Effector CD4-positive, alpha-beta T cell (primary cell): Measurements from ENCODE around the gene ACAD11.
A peak's percentile ranks its signal among the peaks of the same experiment; 100 is the strongest.

Source experiments
- DNase-seq: peaks from one replicate; pipeline ENCODE4 v3.0.0-alpha.2; 2020
- total RNA-seq: gene quantifications from one replicate; lab custom pipeline; 2026; lab: John Stamatoyannopoulos, UW

Gene ACAD11, protein sequence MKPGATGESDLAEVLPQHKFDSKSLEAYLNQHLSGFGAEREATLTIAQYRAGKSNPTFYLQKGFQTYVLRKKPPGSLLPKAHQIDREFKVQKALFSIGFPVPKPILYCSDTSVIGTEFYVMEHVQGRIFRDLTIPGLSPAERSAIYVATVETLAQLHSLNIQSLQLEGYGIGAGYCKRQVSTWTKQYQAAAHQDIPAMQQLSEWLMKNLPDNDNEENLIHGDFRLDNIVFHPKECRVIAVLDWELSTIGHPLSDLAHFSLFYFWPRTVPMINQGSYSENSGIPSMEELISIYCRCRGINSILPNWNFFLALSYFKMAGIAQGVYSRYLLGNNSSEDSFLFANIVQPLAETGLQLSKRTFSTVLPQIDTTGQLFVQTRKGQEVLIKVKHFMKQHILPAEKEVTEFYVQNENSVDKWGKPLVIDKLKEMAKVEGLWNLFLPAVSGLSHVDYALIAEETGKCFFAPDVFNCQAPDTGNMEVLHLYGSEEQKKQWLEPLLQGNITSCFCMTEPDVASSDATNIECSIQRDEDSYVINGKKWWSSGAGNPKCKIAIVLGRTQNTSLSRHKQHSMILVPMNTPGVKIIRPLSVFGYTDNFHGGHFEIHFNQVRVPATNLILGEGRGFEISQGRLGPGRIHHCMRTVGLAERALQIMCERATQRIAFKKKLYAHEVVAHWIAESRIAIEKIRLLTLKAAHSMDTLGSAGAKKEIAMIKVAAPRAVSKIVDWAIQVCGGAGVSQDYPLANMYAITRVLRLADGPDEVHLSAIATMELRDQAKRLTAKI
- 5.4 reads per million, percentile 21 among the genes with 10 or more reads in this experiment for total RNA-seq

DNA sequence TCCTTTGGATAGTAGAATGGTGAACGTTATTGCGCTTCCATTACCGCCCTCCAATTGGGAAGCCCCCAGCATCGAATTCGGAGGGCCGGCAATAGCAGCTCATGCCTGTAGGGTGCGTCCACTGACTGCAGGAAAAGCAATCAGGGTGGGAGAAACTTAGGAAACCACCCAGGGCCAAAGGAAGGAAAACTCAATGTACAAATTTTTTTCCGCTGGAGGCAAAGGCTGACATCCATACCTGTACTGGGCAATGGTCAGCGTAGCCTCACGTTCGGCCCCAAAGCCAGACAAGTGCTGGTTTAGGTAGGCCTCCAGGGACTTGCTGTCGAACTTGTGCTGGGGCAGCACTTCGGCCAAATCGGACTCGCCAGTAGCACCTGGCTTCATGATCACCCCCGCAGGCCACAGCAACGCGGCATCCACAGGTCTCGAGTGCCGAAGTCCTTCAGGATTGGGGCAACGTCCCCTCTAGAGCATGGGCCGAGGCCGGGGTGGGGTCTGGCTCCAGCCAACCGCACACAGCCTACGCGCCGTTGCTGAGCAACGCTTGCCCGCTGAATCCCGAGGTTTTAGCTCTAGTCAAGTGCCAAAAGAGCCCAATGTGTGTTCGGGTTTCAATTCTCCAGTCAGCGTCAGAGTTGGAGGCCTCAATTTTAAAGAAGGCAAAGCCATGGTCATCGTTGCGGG lies at the start of gene ACAD11:
Gene ACAD11, minus strand, starts transcription at position 445 of the 687 bp plus-strand sequence. Its CDS starts 58 bp downstream, at position 387.
- DNase-seq = peak; percentile 3

DNA sequence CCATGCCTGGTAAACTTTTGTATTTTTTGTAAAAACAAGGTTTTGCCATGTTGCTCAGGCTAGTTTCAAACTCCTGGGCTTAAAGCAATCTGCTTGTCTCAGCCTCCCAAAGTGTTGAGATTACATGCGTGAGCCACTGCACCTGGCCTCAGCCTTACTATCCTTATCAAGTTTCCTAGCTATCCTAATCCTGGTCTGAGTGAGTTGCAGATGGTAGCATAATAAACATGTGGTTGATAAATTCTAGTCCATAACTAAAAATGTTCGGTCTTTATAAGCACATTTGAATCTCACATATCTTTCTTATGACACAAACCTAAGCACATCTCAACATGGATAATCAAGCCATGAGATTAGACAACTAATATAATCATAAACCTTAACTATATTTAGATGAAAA lies 44.1 kb upstream of the ACAD11 start:
- DNase-seq = no peak

DNA sequence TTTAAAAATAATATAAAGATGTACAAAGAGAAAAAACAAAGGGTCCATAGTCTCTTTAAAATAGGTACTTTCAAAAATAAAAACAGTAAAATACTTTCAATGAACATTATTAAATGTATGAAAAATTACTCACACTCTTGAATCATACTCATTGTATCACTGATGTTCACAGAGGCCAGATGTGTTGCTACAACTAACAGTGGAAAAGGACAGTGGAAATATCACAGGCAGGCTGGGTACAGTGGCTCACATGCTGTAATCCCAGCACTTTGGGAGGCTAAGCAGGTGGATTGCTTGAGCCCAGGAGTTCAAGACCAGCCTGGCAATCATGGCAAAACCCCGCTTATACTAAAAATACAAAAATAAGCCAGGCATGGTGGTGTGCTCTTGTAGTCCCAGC lies 35.8 kb upstream of the ACAD11 start:
- no peak for DNase-seq

DNA sequence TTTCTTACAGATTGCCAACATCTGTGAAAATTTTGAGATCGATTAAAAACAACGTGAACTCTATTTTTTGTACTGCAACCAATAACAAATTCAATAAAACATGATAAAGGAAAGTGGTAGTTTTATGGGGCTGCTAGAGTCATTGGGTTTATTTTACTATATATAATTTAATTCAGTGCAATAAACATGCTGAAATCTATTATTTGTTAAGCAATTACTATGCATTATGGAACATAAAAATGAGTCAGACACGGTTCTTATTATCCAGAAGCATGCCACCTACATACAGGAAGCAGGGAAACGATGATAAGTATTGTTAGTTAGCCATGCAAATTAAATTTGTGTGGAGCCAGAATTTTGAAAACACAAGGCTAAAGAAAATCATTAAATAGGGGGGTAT lies 35.4 kb upstream of the ACAD11 start:
- no peak for DNase-seq

DNA sequence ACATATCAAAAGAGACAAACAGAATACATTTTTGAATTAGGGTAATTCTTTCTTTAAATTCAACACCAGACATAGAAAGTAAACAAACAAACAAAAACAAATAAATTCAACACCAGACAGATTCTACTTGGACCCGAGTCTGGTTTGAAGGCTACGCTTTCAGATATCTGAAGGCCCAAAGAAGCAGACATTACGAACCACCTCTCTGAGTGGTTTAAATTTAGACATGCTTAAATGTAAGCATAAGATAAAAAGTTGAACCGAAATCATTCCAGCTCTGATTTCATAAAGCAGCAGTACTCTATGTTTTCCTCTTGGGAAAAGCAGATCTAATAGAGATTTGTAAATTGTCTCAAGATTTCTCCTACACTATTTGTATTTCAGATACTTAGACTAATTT lies 30.4 kb upstream of the ACAD11 start:
- no peak for DNase-seq

DNA sequence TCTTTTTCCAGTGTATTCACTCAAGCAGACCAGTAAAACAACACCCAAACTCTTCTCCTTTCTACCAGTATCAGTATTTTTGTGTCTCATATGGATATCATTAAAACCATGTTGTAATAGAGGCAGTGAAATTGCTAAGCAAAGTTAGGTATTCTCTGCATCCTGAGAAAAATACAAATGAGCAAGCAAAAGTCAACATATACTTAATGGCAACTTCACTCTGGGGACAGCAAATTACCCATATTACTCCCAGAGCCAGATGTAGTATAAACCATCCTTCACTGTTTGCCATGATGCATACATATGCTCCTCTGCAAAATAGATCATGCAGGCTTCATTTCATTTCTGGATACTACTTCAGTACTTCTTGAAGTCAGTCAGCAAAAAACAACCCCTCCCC lies 22.6 kb upstream of the ACAD11 start:
- DNase-seq = no peak

DNA sequence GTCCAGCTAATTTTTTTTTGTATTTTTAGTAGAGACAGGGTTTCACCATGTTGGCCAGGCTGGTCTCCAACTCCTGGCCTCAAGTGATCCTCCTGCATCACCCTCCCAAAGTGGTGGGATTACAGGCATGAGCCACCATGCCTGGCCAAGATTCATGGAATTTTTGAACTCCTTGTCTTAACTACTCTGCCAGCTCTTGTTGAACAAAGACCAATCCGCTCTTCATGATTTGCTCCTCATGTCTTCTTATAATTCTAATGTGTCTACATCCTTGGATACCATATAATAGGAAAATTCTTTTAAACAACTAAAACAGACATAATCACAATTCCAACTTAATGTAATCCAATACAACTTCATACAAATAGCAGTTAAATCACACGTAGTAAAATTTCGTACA lies 21.8 kb upstream of the ACAD11 start:
- DNase-seq = no peak

DNA sequence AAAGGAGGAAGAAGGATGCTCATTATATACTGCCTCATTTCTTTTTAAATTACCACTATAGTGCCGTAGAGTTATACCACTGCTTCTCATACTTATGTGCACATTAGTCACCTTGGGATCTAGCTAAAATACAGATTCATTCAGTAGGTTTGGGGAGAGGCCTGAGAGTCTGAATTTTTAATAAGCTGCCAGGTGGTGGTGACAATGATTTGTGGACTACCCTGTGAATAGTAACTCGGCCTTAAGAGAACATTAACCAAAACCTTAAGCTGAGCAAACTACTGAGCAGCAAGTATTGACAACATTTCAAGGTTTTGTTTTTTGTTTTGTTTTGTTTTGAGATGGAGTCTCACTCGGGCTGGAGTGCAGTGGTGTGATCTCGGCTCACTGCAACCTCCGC lies 20.3 kb upstream of the ACAD11 start:
- no peak for DNase-seq

DNA sequence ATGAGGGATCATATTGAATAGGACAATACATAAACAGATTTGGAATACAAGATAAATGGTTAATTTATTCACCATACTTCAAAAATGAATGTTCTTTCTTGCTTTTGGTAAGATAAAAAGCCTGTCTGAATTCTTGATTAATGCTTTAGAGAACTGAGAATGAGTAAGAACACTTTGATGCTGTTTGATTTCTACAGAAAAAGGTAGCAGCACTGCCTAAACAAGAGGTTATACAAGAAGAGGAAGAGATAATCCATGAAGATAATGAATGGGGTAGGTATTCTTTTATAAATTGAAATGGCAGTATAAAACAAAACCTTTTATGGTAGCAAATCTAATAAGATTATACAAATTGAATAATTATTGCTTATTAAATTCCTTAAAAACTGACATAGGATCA lies 15.8 kb upstream of the ACAD11 start:
- DNase-seq = no peak

DNA sequence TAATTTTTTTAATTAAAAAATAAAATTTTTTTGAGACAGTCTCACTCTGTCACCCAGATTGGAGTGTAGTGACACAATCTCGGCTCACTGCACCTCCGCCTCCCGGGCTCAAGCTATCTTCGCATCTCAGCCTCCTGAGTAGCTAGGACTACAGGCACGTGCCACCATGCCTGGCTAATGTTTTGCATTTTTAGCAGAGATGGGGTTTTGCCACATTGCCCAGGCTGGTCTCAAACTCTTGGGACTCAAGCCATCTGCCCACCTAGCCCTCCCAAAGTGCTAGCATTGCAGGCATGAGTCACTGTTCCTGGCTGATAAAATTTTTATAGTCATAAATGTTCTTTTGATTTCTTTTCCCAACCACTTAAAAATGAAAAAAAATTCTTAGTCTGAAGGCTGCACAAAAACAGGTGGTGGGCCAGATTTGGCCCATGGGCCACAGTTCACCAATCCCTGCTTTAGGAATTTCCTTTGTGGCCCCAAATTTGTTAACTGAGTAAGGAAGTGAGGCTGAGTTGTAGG lies 9.7 kb upstream of the ACAD11 start:
- no peak for DNase-seq

DNA sequence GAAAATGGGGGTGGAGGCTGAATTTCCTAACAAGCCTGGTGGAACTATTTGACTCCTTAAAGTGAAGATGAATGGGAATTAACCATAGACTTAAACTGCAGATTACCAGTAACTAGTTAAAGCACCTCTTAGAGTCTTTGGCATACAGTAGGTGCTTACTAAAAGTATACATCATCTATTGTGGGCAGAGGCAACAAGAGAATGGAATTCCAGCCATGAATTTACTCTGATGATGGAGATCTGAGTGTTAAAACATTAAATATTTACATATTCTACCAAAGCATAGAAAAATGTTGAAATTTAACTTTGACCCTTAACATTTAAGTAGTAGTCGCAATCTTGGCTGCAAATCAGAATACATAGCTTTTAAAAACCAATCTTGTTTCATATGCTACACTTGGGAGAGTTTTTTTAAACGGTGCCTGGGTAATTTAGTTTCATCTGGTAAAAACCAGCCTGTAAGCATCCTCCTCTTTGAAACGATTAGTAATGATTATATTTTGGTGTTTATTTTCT lies 5.7 kb upstream of the ACAD11 start:
- no peak for DNase-seq

DNA sequence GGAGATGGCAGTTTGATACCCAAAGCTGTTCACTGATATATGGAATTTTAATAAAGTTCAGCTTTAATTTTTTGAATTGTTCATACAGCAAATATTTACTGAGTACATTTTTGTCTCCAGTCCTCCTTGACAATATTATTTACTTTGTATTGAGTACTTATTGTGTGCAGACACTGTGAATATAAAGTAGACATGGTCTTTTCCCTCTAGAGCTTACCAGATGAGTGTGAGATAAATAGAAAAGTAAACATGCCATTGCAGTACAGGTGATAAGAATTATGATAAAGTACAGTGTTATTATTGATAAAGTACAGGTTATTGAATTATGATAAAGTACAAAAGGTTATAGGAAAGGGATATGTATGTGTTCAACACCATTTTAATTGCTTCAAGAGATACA lies 2.6 kb upstream of the ACAD11 start:
- DNase-seq = no peak

DNA sequence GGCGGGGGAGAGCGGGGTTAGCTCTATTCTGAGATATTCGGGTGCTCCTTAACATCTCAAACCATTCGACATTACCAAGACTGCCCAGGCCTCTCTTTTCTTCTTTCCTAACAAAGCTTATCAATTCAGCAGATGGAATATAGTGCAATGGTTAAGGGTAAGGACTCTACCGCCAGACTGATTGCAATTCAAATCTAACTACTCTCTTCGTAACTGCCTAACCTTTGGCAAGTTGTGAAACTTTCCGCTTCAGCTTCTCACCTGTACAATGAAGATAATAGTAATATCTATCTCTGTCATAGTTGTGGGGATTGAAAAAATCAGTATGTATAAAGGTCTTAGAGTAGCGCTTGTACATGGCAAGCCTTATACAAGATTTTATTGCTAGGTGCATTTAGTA lies 1.5 kb upstream of the ACAD11 start:
- no peak for DNase-seq

DNA sequence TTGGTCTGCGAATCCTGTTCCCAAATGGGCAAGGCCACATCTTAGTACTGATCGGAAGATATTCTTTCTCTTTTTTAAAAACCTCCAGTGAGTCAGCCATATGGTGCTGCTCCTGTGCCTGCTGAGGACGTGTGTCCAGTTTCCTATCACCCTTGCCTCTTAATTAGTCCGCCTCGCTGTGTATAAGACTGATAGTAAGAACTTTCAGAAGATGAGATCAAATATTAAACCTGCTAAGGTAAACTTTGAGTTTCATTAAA lies 1.1 kb upstream of the ACAD11 start:
- no peak for DNase-seq

DNA sequence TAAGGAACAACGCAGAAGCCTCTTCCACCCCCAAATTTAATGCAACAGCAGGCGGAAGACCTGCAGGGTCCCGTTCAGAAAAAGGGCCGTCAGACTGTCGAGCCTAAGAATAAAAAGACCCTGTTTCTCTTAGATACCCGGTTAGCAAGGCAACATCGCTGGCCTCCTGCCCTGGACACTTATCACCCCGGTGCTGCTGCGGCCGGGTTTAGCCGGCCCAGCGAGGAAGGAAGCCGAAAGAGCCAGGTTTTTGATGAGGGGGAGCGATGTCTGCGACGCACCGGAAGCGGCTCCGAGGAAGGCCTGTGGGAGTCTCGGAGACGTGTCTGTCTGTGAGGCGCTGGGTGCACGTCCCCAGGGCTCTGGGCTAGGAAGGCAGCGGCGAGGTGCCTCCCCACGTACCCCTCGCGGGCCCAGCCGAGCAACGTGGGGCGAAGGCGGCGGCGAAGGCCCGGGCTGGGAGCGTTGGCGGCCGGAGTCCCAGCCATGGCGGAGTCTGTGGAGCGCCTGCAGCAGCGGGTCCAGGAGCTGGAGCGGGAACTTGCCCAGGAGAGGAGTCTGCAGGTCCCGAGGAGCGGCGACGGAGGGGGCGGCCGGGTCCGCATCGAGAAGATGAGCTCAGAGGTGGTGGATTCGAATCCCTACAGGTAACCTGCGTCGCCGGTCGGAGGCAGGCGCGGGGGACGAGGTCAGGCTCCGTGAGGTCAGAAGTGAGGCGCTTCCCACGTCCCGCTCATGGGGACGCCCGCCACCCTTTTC lies 622 bp upstream of the ACAD11 start, which contains the start of gene UBA5:
Gene UBA5, plus strand, starts transcription at position 278 of the 759 bp plus-strand sequence. Its CDS starts 209 bp downstream, at position 487.
- DNase-seq = peak; percentile 61

DNA sequence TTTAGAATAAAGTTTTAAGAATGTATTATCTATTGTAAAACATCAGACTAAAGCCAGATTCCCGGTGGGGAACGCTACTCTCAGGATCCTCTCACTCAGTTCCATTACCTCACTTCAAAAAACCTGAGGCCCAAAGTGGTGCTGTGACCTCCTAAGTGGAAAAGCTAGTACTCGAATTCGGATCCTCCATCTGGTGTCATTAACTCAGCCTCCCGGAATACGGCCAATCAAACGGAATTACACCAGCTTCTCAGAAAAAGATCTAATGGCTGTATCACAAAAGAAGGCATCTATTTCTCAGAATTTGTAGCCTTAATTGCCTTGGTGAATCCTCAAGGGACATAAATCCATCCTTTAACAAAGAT lies 627 bp downstream of the ACAD11 start:
- DNase-seq = no peak

DNA sequence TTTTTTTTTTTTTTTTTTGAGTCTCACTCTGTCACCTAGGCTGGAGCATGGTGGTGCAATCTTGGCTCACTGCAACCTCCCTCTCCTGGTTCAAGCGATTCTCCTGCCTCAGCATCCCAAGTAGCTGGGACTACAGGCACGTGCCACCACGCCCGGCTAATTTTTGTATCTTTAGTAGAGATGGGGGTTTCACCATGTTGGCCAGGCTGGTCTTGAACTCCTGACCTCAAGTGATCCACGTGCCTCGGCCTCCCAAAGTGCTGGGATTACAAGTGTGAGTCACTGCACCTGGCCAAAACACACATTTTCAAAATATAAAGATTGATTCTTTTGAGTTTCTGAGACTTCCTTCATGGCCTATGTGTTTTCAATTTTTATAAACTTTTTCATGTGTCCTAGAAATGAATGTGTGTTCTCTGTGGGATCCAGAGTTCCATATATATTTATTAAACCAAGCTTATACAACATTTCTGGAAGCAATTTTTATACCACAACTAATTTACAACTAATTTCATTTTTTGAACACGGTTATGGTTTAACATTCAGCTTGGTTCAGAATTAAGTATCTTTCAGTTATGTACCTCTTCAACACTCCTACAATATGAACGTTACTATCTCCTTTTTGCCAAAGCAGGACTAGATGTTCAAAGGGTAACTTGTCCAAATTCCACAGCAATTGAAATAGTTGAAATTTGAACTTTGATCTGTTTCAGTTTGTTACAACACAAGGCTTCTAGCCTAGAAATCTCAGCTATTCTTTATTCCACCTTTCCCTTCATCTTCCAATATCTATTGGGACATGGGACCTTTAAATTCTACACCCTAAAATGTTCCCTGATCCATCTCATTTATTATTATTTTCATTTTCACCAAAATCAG lies 1.5 kb downstream of the ACAD11 start:
- no peak for DNase-seq

DNA sequence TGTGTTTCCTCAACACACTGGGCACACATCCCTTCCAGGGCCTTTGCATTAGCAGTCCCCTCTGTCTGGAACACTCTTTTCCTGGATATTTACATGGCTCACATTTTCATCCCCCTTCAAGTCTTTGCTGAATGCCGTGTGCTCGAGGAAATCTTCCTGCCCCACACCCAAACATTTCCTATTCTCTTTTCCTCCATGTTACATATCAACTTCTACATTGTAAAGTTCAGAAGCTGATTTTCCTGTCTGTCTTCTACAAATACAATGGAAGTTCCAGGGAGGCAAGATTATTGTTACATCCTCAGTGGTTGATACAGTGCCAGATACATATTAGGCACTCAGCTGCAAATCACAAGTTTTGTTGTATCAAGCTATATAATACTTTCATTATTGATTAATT lies 4.1 kb downstream of the ACAD11 start:
- DNase-seq = no peak

DNA sequence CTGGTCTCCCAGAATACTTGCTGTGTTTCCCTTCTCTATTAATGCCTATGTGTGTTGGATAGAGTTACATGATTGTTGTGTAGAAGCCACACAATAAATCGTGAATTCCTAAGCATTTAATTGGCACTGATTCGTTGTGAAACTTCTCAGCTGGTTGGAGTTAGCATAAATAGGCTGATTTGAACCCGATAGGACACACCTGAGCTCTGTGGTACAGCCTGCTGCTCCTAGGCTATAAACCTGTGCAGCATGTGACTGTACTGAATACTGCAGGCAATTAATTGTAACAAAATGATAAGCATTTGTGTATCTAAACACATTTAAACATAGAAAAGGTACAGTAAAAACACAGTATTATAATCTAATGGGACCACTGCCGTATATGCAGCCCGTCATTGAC lies 4.9 kb downstream of the ACAD11 start:
- DNase-seq = no peak

DNA sequence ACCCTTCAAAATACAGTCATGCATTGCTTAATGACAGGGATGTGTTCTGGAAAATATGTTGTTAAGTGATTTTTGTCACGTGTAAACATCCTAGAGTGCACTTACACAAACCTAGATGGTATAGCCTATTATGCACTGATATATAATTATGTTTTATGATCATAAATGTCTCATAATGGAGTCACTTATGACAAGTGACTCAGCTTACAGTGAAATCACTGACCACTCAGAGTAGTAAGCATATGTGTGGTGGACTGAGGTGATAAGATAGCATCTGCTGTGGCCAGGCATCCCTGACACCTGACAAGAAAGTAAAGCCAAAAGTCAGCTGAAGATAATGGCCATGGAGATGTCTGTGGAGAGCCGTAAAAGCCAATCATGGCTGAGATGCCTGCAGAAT lies 5.4 kb downstream of the ACAD11 start:
- DNase-seq = no peak

DNA sequence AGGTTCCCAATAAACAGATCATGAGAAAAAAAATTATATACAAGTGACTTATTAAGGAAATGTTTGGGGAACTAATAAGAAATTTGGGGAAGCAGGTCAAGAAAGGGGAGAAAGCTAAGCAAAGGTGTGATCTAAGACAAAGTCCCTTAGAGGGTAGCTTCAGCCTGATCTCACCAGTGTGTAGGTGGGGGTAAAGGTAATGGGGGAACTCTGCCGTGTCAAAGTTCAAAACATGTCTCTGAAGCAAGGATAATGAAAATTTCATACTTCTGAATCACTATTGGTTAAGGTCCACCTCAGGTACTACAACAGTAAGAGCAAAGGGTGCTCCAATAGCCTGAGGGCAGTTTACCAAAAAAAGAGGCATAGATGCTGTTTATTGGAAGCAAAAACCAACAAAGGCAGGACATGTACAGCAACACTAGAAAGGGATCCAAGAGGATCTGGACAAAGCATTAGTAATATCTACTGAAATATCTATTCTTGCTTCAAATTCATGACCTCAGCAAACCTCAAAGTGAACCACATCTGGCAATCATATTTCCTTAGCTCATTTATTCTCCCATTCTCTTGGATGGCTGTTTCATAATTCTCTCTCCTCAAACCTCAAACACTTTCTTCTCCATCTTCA lies 6.9 kb downstream of the ACAD11 start:
- DNase-seq = no peak
